SW 1271 (cell line): ENCODE measurements around the gene UBR3.
A peak's percentile ranks its signal among the peaks of the same experiment; 100 is the strongest.
"Not testable (repeated sequence)": the region's sequence is repeated elsewhere in the genome, so short reads cannot be mapped to it uniquely, and the experiment has no call there.

Experiments used
- DNase-seq, 2 experiments: peaks; one replicate each; lab custom pipeline; 2025; lab: John Stamatoyannopoulos, UW

UBR3 gene, protein sequence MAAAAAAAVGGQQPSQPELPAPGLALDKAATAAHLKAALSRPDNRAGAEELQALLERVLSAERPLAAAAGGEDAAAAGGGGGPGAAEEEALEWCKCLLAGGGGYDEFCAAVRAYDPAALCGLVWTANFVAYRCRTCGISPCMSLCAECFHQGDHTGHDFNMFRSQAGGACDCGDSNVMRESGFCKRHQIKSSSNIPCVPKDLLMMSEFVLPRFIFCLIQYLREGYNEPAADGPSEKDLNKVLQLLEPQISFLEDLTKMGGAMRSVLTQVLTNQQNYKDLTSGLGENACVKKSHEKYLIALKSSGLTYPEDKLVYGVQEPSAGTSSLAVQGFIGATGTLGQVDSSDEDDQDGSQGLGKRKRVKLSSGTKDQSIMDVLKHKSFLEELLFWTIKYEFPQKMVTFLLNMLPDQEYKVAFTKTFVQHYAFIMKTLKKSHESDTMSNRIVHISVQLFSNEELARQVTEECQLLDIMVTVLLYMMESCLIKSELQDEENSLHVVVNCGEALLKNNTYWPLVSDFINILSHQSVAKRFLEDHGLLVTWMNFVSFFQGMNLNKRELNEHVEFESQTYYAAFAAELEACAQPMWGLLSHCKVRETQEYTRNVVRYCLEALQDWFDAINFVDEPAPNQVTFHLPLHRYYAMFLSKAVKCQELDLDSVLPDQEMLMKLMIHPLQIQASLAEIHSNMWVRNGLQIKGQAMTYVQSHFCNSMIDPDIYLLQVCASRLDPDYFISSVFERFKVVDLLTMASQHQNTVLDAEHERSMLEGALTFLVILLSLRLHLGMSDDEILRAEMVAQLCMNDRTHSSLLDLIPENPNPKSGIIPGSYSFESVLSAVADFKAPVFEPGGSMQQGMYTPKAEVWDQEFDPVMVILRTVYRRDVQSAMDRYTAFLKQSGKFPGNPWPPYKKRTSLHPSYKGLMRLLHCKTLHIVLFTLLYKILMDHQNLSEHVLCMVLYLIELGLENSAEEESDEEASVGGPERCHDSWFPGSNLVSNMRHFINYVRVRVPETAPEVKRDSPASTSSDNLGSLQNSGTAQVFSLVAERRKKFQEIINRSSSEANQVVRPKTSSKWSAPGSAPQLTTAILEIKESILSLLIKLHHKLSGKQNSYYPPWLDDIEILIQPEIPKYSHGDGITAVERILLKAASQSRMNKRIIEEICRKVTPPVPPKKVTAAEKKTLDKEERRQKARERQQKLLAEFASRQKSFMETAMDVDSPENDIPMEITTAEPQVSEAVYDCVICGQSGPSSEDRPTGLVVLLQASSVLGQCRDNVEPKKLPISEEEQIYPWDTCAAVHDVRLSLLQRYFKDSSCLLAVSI (N-terminal part only)

DNA sequence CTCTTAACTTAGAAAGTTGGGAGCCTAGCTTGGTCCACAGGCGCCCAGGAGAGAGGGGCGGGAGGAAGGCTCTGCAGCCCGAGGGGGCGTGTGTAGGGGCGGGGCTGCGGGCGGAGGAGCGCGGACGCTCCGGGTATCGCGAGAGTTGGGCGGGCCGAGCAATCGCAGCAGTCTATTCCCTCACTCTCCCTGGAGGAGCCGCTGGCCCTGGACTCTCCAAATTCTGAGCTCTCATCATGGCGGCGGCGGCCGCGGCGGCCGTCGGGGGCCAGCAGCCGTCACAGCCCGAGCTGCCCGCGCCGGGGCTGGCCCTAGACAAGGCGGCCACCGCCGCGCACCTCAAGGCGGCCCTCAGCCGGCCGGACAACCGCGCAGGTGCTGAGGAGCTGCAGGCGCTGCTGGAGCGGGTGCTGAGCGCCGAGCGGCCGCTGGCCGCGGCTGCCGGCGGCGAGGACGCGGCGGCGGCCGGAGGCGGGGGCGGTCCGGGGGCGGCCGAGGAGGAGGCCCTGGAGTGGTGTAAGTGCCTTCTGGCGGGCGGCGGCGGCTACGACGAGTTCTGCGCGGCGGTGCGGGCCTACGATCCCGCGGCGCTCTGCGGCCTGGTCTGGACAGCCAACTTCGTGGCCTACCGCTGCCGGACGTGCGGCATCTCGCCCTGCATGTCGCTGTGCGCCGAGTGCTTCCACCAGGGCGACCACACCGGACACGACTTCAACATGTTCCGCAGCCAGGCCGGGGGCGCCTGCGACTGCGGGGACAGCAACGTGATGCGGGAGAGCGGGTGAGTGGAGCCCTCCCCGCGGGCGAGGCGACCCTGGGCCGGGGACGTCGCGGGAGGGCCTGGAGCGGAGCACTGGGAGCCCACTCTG is at the start of gene UBR3:
UBR3 (plus strand) TSS at position 183 of the 869 bp plus-strand sequence; CDS start at position 237, 54 bp downstream.
- DNase-seq: peak; percentile 62 to 91

DNA sequence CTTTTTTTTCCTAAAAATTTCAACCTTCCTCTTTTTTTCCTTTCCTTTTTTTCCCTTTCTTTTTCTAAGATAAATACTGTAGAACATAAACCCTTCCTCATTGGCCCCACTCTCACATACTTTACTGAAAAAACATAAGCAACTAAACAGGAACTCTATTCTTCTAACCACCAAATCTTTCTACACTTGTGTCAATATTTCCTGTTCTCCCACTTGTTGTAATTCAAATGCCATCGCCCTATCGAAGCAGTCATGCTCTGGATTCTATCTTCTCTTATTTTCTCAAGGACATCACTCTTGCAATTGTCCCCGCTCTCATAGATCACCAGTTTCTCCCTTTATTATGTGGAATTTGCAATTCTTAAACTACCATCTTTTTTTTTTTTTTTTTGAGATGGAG is 48.8 kb upstream of the UBR3 start:
- DNase-seq: no peak

DNA sequence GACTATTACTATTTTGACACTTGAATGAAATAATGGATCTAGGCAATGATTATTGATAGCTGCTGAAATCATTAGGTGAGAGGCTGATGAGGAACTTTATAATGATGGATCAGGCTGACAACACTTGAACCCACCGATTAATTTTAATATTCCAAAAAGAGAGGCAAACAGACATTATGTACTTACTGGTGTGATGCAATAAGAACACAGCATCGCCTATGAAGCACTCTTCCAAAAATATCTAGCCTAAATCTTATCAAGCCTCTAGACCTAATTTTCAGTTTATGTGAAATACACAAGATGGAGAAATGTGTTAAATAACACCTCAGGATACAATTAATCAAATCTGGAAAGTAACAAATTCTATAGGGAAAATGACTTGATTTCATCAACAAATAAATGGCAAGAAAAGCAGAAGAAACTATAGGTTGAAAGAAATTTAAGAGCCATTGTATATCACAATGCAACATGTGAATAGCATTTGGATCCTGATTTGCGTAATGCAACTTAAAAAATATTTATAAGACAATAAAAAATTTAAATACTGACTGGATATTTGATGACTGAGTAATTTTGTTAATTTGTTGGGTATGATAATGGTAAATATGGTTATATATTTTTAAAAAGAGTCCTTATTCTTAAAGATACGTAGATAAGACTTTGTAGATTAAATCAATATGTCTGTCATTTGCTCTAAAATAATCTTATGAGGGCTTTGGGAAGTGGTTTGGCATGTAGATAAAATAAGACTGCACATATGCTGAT is 45.8 kb upstream of the UBR3 start:
- DNase-seq: no peak

DNA sequence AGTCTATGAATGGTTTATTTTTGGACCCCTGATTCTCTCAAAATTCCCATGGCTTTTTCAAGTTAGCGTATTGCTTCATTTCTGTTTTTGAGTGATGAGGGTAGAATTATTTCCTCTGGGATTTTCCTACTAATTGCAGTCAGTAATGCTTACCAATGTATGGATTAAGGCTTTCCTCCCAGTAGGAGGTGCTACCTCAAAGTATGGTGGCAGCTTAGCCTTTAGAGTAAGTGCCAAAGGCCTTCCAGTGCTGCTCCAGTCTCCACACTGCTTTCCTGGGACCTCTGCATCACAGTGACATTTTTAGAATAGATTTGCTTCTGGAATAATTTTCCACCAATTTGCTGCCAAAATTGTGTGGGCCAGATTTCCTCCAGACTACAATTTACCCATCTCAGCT is 44.7 kb upstream of the UBR3 start:
- no peak for DNase-seq

DNA sequence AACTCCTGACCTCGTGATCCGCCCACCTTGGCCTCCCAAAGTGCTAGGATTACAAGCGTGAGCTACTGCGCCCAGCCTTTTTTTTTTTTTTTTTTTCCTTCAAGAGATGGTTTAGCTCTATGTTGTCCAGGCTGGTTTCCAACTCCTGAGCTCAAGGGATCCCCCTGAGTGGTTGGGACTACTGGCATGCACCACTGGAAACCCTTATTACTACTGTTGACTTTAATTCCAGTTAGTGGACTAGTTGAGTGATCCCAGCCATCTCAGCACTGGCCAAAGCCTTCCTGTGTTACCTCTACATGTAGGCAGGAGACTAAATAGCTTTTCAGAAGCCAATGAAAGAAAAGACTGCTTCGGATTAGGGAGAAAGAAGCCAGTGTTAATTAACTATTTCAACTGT is 36.7 kb upstream of the UBR3 start:
- DNase-seq: no peak

DNA sequence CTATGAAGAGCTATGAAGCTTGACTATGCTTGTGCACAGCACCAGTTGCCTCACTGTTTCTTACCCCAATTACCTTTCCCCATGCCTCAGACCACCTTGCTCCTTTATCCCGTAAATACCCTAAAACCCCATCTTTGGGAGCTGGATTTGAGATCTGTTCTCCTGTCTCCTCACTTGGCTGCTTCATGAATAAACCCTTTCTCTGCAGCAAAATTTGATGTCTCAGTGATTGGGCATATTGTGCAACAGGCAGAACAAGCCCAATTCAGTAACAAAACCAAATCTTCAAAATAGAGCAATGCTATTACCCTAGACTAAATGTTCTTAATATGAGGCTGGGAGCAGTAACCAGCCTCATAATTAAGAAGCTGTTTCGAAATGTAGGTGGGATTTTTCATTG is 32.1 kb upstream of the UBR3 start:
- DNase-seq: no peak

DNA sequence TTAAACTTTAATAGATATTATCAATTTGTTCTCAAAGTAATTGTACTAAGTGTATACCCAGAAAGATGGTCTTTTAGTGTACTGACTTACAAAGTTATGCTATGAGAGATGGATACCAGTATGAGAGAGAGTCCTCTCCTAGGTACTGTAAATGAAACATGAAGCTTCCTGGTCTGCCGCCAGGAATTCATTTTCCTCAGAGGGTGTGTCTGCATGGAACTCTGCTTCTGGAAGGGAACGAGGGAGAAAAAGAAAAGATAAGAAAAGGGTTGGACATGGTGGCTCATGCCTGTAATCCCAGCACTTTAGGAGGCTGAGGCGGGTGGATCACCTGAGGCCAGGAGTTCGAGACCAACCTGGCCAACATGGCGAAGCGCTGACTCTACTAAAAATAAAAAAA is 30.8 kb upstream of the UBR3 start:
- DNase-seq: no peak

DNA sequence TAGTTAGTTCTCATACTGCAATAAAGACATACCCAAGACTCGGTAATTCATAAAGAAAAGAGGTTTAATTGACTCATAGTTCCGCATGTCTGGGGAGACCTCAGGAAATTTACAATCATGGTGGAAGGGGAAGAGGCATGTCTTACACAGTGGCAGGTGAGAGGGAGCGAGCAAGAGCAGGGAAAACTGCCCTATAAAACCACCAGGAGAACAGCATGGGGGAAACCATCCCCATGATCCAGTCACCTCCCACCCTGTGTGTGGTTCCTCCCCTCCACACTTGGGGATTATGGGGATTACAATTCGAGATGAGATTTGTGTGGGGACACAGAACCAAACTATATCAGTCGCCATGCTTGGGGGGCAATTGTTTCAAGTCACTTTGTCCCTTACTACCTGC is 29.7 kb upstream of the UBR3 start:
- no peak for DNase-seq

DNA sequence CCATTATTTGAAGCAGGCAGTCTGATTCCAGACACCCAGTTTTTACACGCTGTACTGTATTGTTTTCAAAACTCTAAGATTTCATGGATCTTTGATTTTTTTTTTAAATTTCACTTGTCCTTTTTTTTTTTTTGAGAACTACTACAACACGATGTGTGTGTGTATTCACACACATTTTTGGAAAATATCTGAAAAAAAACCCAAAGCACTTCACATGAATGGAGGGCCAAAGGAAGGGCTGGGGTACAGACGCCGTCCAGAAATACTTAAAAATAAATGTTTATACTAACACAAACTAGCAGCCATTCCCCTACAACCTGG is 28.9 kb upstream of the UBR3 start:
- DNase-seq: no peak

DNA sequence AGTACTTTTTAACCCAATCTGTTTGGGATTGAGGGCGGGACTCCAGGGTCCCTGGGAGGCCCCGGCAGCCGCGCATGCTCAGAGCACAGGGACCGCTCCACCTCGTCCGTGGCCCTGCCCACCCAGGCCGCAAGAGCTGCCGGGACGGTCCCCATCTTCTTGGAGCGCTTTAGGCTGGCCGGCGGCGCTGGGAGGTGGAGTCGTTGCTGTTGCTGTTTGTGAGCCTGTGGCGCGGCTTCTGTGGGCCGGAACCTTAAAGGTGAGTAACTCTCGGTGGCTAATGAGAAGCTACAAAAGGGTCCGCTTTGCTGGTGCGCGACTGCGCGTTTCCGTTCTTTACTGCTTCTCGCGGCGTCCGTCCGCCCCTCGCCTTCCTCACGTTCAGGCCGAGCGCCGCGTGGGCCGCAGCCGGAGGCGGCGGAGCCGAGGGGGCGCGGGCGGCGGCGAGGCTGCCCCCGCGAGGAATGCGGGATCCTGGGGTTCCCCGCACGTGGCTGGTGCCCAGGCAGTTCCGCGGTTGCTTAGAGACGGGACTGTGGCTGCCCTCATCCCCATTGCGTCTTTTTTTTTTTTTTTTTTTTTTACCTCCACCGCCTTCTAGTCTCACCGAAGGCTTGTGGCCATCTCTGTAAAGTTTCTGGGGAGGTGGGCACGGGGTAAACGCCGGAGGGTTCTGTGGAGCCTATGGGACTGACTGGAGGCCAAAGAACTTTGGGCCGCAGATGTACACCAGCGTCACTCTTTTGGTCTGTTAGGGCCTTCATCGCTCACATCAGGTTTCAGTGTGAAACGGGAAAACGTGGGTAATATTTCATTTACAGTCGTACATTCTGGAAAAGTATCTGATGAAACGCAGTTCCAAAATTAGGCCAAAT is 28.3 kb upstream of the UBR3 start, which contains the start of gene SSB:
SSB (plus strand) TSS at position 154 of the 875 bp plus-strand sequence. CDS start 2,090 bp downstream, outside the sequence.
- DNase-seq: peak; percentile 85 to 91

DNA sequence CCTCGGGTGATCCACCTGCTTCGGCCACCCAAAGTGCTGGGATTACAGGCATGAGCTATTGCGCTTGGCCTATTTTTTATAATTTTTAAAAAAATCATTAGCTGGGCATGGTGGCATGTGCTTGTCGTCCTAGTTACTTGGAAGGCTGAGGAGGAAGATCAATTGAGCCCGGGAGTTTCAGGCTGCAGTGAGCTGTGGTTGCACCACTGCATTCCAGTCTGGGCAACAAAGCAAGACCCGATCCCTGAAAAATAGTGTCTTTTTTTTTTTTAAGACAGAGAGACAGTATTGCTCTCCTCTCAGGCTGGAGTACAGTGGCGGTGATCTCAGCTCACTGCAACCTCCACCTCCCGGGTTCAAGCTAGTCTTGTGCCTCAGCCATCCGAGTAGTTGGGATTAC is 23.8 kb upstream of the UBR3 start:
- DNase-seq: no peak

DNA sequence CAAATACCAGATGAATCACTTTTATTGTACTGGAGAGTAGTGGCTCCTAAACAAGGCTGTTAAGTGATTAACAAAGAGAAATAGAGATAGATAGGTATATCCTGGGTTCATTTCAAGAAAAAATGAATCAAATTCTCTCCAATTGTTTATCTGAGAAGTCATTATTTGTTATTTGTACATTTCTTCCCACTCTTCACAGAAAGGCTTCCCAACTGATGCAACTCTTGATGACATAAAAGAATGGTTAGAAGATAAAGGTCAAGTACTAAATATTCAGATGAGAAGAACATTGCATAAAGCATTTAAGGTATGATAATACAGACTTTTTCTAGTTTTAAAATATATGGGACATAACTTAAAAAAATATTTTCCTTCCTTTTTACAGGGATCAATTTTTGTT is 20.7 kb upstream of the UBR3 start:
- no peak for DNase-seq

DNA sequence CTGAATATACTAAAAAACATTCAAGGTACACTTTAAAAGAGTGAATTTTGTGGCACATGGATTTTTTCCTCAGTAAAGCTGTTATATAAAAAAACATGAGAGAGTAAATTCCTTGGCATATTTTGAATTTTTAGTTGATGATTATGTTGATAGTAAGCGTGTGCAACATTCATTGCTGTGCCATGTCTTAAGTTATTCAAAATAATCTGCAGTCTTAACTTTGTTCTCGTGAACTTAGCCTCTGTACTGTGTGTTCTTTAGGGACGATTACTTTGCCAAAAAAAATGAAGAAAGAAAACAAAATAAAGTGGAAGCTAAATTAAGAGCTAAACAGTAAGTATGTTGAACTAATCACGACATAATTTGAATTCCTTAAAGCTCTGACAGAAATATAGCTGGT is 19.0 kb upstream of the UBR3 start:
- DNase-seq: no peak

DNA sequence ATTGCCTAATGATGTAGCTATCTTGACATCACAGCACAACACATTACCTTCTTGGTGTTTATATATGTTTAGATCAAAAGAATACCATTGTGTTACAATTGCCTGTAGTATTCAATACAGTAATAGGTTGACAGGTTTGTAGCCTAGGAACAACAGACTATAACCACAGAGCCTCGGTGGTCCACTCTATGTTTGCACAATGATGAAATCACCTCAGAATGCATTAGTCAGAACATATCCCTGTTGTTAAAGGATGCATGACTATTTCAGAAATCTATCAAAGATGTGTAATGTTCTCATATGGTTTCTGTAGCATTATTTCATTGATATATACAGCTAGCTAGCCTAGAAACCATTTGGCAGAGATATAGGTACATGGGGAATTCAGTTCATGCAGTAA is 11.4 kb upstream of the UBR3 start:
- DNase-seq: peak; percentile 39 to 71

DNA sequence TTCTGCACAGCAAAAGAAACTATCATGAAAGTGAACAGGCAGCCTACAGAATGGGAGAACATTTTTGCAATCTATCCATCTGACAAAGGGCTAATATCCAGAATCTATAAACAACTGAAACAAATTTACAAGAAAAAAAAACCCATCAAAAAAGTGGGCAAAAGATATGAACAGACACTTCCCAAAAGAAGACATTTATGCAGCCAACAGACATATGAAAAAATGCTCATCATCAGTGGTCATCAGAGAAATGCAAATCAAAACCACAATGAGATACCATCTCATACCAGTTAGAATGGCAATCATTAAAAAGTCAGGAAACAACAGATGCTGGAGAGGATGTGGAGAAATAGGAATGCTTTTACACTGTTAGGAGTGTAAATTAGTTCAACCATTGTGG is 10.3 kb upstream of the UBR3 start:
- not testable (repeated sequence) for DNase-seq

DNA sequence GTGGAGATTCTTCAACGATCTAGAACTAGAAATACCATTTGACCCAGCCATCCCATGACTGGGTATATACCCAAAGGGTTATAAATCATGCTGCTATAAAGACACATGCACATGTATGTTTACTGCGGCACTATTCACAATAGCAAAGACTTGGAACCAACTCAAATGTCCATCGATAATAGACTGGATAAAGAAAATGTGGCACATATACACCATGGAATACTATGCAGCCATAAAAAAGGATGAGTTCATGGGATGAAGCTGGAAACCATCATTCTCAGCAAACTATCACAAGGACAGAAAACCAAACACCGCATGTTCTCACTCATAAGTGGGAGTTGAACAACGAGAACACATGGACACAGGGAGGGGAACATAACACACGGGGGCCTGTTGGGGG is 9.9 kb upstream of the UBR3 start:
- DNase-seq: not testable (repeated sequence)

DNA sequence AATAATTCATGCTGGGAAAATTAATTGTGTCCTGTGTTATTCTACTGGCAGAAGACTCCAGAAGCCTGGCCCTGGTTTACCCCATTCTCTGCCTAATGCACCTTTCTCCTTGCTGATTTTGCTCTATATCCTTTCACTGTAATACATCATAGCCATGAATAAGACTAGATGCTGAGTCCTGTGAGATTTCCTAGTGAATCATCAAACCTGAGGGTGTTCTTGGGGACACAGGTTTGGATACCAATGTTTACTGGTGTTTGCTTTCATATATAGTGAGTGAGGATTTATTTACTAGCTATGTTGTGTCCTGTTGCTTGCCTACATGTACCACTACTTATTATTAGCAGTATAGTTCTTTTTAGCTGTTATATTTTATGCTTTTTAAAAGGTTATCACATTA is 9.0 kb upstream of the UBR3 start:
- DNase-seq: no peak

DNA sequence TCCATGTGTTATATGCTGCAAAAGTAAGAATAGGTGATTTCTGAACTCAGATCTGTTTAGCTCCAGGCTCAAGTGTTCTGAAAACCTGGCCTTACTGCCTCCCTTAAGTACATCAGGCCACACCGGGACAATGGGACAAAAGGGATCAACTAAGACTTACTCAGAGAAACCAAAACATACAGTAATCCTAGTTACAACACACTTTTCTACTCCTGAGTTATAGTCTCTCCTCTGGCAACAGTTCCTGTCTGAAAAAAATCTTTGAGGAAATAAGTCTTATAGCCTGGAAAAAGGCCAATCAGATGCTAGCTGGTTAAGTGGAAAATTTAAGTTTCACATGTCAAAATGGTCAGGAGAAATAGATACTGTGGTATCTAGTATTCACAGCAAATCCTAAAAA is 8.1 kb upstream of the UBR3 start:
- DNase-seq: no peak

DNA sequence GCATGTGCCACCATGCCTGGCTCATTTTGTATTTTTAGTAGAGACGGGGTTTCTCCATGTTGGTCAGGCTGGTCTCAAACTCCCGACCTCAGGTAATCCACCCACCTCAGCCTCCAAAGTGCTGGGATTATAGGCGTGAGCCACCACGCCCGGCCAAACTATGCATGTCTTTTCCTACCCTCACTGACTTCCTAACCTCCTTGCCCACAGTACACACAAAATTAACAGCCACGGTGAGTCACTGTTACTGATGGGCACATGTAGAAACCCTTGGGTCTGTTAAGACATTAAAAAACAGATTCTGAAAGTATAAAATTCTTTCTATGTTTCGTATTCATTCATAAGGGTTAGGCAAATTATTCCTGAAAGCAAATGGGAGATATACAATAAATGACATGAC is 7.2 kb upstream of the UBR3 start:
- DNase-seq: not testable (repeated sequence)

DNA sequence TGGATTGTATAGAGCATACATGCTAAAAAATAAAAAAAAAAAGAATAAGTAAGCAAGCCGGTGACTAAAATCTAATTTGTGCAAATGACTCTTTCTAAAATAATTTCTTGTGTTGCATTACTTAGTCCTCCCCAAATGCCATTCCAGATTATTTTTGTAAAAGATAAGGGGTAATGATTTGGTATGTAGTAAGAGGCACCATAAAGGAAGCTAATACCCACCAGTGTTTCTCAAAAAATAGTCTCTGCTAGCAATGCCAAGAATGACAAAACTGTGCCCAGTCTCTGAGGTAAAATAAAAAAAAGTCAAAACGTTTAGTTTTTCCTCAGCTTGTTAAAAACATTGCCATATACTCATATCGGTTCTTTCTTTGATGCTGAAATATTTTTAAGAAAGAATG is 5.2 kb upstream of the UBR3 start:
- DNase-seq: no peak
